Mononuclear cell (primary cell): ENCODE measurements around the gene CD81. TPM values are rescaled to one million over a fixed set of nuclear protein-coding genes. Genes with fewer than 3 reads are reported as not detected.

Source experiments
- H3K27me3 ChIP-seq: 2 replicates; pipeline ENCODE4 v1.6.0; 2011; ENCODE audit warnings: low read length, control low read depth; ENCODE audit not compliant: insufficient read depth
- H3K4me1 ChIP-seq: 2 replicates; pipeline ENCODE4 v1.5.1; 2011; ENCODE audit warnings: mild to moderate bottlenecking, low read length, control low read depth; ENCODE audit not compliant: insufficient read depth
- H3K4me3 ChIP-seq: 2 replicates; pipeline ENCODE4 v1.5.1; 2011; ENCODE audit warnings: mild to moderate bottlenecking, low read length, moderate library complexity
- H3K9me3 ChIP-seq: 2 replicates; pipeline ENCODE4 v1.5.1; 2011; ENCODE audit warnings: low read depth, mild to moderate bottlenecking, control low read depth, low read length
- total RNA-seq: library from RNA; depleted of rRNA; stranded (reverse); fragments of >200 nt; gene quantifications from one replicate; pipeline ENCODE4 v1.2.3, GENCODE V29; 2012

CD81 gene
- total RNA-seq, 1 donor: 77.0 TPM

- H3K4me3 ChIP-seq: no peak overlapping the region
- H3K9me3 ChIP-seq: no peaks in the 10 kb centered on the region
- no peaks in the 10 kb centered on the region for H3K27me3 ChIP-seq
- H3K4me1 ChIP-seq: peaks cover 26% of the 10 kb centered on the region
Observed at GRCh38 chr11:2396471-2396870, 19.4 kb downstream of the CD81 start.

GRCh38 chr11:2397005-2397404 is 19.9 kb downstream of the CD81 start:
- Histone ChIP-seq H3K27me3 (no peaks in the 10 kb centered on the region), H3K4me1 (peaks cover 31% of the 10 kb centered on the region), H3K9me3 (no peaks in the 10 kb centered on the region), H3K4me3 (no peak overlapping the region)

GRCh38 chr11:2398664-2399355 is 21.7 kb downstream of the CD81 start:
- no peaks in the 10 kb centered on the region for H3K9me3 ChIP-seq
- H3K27me3 ChIP-seq: no peaks in the 10 kb centered on the region
- H3K4me1 ChIP-seq: peaks cover 31% of the 10 kb centered on the region
- no peak overlapping the region for H3K4me3 ChIP-seq

GRCh38 chr11:2399488-2400068 is 22.5 kb downstream of the CD81 start:
- peak overlapping the region; percentile 62 for H3K4me3 ChIP-seq
- no peaks in the 10 kb centered on the region for H3K27me3 ChIP-seq

GRCh38 chr11:2400069-2400761 is 23.1 kb downstream of the CD81 start, which contains the start of gene TSSC4:
Gene TSSC4, plus strand, starts transcription at chr11:2400750. Its CDS starts 1,884 bp downstream, at chr11:2402634.
- H3K4me3 ChIP-seq: peak within 1 kb of the TSS; percentile 100
- H3K9me3 ChIP-seq: no peaks in the 10 kb centered on the region
- H3K4me1 ChIP-seq: peaks cover 26% of the 10 kb centered on the region
- no peaks in the 10 kb centered on the region for H3K27me3 ChIP-seq

More at GRCh38 chr11:2399488-2400068, 22.5 kb downstream of the CD81 start:
- Histone ChIP-seq H3K9me3 (no peaks in the 10 kb centered on the region), H3K4me1 (peaks cover 28% of the 10 kb centered on the region)

- H3K9me3 ChIP-seq: no peaks in the 10 kb centered on the region
- peak overlapping the region; percentile 100 for H3K4me3 ChIP-seq
- no peaks in the 10 kb centered on the region for H3K27me3 ChIP-seq
- H3K4me1 ChIP-seq: peaks cover 26% of the 10 kb centered on the region
Observed at GRCh38 chr11:2400762-2401435, 23.8 kb downstream of the CD81 start.

- peak overlapping the region; percentile 100 for H3K4me3 ChIP-seq
- no peaks in the 10 kb centered on the region for H3K9me3 ChIP-seq
- peaks cover 26% of the 10 kb centered on the region for H3K4me1 ChIP-seq
- no peaks in the 10 kb centered on the region for H3K27me3 ChIP-seq
Observed at GRCh38 chr11:2401436-2401984, 24.4 kb downstream of the CD81 start.

- Histone ChIP-seq H3K4me1 (peaks cover 26% of the 10 kb centered on the region), H3K9me3 (no peaks in the 10 kb centered on the region), H3K4me3 (no peak overlapping the region), H3K27me3 (no peaks in the 10 kb centered on the region)
Observed at GRCh38 chr11:2402106-2402505, 25.0 kb downstream of the CD81 start.

- Histone ChIP-seq H3K27me3 (no peaks in the 10 kb centered on the region), H3K4me3 (no peak overlapping the region), H3K4me1 (peaks cover 26% of the 10 kb centered on the region), H3K9me3 (no peaks in the 10 kb centered on the region)
Observed at GRCh38 chr11:2402890-2403645, 26.0 kb downstream of the CD81 start.

- Histone ChIP-seq H3K27me3 (no peaks in the 10 kb centered on the region), H3K4me1 (peaks cover 15% of the 10 kb centered on the region), H3K4me3 (no peak overlapping the region), H3K9me3 (no peaks in the 10 kb centered on the region)
Observed at GRCh38 chr11:2404735-2405196, 27.7 kb downstream of the CD81 start.

GRCh38 chr11:2406451-2406850 is 29.3 kb downstream of the CD81 start:
- Histone ChIP-seq H3K4me1 (peaks cover 8% of the 10 kb centered on the region), H3K4me3 (no peak overlapping the region), H3K27me3 (no peaks in the 10 kb centered on the region), H3K9me3 (no peaks in the 10 kb centered on the region)

- no peaks in the 10 kb centered on the region for H3K27me3 ChIP-seq
- peaks cover 3% of the 10 kb centered on the region for H3K4me1 ChIP-seq
- H3K4me3 ChIP-seq: no peak overlapping the region
- no peaks in the 10 kb centered on the region for H3K9me3 ChIP-seq
Observed at GRCh38 chr11:2406878-2407410, 29.8 kb downstream of the CD81 start.

GRCh38 chr11:2408671-2409070 is 31.6 kb downstream of the CD81 start:
- no peak overlapping the region for H3K4me3 ChIP-seq
- no peaks in the 10 kb centered on the region for H3K4me1 ChIP-seq
- H3K9me3 ChIP-seq: no peaks in the 10 kb centered on the region
- no peaks in the 10 kb centered on the region for H3K27me3 ChIP-seq

- Histone ChIP-seq H3K27me3 (no peaks in the 10 kb centered on the region), H3K4me1 (no peaks in the 10 kb centered on the region), H3K4me3 (no peak overlapping the region), H3K9me3 (no peaks in the 10 kb centered on the region)
Observed at GRCh38 chr11:2409126-2409525, 32.0 kb downstream of the CD81 start.
